Adrenal gland (tissue), 5 donors: ENCODE results near the gene OTOF.

Experiments
- CTCF ChIP-seq, 6 experiments: fragments of 450-650 bp in 4 of 6; fragments of 200-600 bp in 2 of 6; sonication (generic) in 1 of 6; IDR thresholded peaks; 1 replicate in 5 of 6; 2 replicates in 1 of 6; pipeline versions ENCODE4 v1.5.1 to v1.8.0; 2016 to 2021; ENCODE audit warnings: antibody characterized with exemption in 6 of 6, mild to moderate bottlenecking in 2 of 6, moderate library complexity in 1 of 6
- POLR2A ChIP-seq, 2 donors: fragments of 450-650 bp; IDR thresholded peaks; one replicate each; pipeline ENCODE4 v1.6.1; 2017; ENCODE audit warnings: antibody characterized with exemption in 2 of 2, mild to moderate bottlenecking in 2 of 2, moderate library complexity in 1 of 2
- donor health status: DM: no; HTN: no; CAD: no.

GRCh38 chr2:26451700-26452099 lies 26.2 kb downstream of the OTOF start:
- TF ChIP-seq POLR2A (IDR thresholded peaks at IDR 0.05) (no peak), CTCF (IDR thresholded peaks at IDR 0.05) (no peak)
